ENCODE results near the gene ZBTB20.

DNA sequence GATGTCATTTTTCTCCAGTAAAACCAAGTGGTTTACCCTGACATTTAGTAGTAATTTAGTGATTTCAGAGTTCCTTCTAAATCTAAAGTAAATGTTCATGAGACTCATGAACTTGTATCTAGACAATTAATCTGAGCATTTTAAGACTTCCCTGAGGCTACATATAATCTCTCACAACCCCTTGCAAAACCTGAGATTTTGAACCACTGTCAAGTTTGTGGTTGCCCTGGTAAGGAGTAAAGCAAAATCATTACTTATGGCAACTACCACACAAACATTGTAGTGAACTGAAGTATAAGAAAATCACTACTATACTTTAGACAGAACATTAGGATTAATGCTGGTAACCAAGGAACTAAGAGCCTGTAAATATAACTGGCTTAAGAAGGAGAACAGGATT, 483.1 kb downstream of the ZBTB20 start:
- TF ChIP-seq, protein P1, sequence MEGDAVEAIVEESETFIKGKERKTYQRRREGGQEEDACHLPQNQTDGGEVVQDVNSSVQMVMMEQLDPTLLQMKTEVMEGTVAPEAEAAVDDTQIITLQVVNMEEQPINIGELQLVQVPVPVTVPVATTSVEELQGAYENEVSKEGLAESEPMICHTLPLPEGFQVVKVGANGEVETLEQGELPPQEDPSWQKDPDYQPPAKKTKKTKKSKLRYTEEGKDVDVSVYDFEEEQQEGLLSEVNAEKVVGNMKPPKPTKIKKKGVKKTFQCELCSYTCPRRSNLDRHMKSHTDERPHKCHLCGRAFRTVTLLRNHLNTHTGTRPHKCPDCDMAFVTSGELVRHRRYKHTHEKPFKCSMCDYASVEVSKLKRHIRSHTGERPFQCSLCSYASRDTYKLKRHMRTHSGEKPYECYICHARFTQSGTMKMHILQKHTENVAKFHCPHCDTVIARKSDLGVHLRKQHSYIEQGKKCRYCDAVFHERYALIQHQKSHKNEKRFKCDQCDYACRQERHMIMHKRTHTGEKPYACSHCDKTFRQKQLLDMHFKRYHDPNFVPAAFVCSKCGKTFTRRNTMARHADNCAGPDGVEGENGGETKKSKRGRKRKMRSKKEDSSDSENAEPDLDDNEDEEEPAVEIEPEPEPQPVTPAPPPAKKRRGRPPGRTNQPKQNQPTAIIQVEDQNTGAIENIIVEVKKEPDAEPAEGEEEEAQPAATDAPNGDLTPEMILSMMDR (IDR thresholded peaks at IDR 0.05), result no peak
- TF ChIP-seq EP300 (IDR thresholded peaks at IDR 0.05) (no peak), POLR2AphosphoS5 (IDR thresholded peaks at IDR 0.05) (no peak)
